CD4-positive, alpha-beta T cell treated with Interleukin-12 subunit alpha and Interleukin-12 subunit beta, for 1 hour (primary cell): ENCODE data around the gene TRIM74.
"Not testable (repeated sequence)": the region's sequence is repeated elsewhere in the genome, so short reads cannot be mapped to it uniquely, and the experiment has no call there.

Source experiments
- DNase-seq: peaks from one replicate; pipeline ENCODE4 v3.0.0-alpha.2; 2020

Gene TRIM74

DNA sequence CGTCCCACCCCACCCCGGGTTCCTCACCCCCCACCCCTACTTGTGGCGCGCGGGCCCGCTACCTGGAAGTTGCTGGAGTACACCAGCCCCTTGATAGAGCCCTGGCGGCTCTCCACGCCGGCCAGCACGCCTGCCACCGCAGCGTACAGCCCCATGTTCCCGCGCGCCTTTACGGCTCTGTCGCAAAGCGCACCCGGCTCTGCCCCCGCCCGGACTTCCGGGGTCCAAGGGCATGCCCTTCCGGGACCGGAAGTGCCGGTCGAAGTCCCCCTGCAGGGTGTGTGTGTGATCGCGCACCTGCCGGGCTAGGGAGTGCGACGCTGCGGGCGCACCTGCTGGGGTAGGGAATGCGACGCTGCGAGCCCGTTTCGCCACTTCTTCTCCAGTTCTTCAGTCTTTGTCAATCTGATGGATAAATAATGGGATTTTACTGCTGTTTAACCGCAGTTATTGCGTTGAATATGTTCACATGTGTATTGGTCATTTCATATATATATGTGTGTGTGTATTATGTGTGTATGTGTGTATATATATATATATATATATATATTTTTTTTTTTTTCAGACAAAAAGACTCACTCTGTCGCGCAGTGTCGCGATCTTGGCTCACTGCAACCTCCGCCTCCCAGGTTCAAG lies 14.6 kb downstream of the TRIM74 start:
- not testable (repeated sequence) for DNase-seq

GRCh38 chr7:72953901-72954562 lies 15.2 kb downstream of the TRIM74 start:
- not testable (repeated sequence) for DNase-seq

- DNase-seq = not testable (repeated sequence)
Measured at GRCh38 chr7:72950432-72950831, 18.8 kb downstream of the TRIM74 start.

- not testable (repeated sequence) for DNase-seq
Measured at GRCh38 chr7:72949686-72950085, 19.6 kb downstream of the TRIM74 start.

- not testable (repeated sequence) for DNase-seq
Measured at GRCh38 chr7:72949276-72949675, 20.0 kb downstream of the TRIM74 start.

- not testable (repeated sequence) for DNase-seq
Measured at GRCh38 chr7:72948714-72949113, 20.6 kb downstream of the TRIM74 start.

DNA sequence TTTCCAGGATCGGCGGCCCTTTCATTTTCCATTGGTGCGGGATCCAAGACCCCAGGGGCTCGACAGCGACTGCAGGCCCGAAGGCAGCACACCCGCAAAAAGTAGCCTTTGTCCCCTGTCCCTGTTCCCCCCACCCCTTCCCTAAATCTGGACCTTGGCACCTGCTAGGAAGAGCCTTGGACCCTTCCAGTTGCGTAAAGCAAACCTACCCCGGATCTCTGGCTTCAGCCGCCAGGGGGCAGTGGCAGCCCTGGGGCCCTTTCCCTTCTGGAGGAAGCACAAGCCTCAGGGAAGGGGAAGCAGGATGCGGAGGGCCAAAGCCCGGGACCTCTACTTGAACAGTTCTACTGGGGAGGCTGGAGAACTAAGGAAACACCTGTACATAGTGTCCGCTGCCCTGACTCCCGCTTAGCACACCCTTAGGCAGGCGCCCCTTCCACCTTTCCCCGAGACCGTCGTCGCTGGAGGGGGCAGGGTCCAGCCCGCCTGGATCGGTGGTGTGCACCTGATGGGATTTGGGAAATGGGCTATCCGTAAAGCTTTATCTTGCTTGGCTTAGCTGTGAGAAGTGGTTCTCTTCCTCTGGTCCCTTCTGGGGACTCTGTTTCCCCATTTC lies 23.0 kb downstream of the TRIM74 start:
- not testable (repeated sequence) for DNase-seq

GRCh38 chr7:72945597-72945996 lies 23.7 kb downstream of the TRIM74 start:
- DNase-seq = not testable (repeated sequence)

DNA sequence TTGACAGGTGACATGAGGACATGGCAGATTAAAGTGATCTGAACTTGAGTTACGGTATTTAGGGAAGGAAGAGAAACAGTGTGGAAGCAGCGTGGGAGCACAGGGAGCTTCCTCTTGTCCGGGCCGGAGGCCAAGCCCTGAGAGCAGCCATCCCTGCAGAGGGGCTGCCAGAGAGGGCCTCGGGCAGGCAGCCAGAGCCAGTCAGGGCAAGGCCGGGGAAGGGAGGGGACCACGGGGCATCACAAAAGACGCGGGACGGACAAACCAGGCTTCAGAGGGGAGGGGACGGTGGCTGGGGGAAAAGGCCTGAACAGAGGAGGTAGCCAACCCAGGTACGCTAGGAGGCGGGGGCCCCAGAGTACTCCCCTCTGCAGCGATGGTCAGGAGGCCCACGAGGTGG lies 24.3 kb downstream of the TRIM74 start:
- DNase-seq = not testable (repeated sequence)

- not testable (repeated sequence) for DNase-seq
Measured at GRCh38 chr7:72942956-72943355, 26.3 kb downstream of the TRIM74 start.

- DNase-seq = not testable (repeated sequence)
Measured at GRCh38 chr7:72942022-72942705, 27.1 kb downstream of the TRIM74 start.

GRCh38 chr7:72928216-72928615 lies 41.0 kb downstream of the TRIM74 start:
- DNase-seq = not testable (repeated sequence)

DNA sequence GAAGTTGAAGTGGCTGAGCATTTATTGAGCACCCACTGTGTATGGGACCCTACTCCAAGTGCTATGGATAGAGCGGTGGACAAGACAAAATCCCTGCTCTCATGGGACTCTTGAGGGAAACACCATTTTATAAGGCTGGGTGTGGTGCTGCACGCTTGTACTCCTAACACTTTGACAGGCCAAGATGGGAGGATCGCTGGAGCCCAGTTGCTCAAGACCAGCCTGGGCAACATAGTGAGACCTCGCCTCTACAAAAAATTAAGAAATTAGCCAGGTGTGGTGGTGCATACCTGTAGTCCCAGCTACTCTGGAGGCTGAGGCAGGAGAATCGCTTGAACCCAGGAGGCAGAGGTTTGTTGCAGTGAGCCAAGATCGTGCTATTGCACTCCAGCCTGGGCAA lies 41.5 kb downstream of the TRIM74 start:
- DNase-seq = not testable (repeated sequence)

GRCh38 chr7:72925546-72926120 lies 43.6 kb downstream of the TRIM74 start:
- peak; percentile 9 for DNase-seq

GRCh38 chr7:72924733-72925545 lies 44.3 kb downstream of the TRIM74 start, which contains the start of gene POM121:
TSS of gene POM121 (plus strand) at chr7:72925095. CDS start at chr7:72925122, 27 bp downstream.
- DNase-seq = peak; percentile 89

DNA sequence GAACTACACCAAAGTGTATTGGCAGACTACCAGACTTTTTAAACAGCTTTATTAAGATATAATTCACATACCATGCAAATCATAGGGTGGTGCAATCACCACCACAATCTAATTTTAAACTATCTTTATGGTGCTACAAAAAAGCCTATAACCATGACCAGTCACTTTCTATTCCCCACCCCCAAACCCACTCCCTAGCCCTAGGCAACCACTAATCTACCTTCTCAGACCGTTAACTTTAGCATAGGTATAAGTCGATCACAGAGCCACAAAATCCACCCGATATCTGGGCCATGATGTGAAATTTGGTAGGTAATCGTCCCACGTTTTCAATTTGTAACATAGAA lies 44.9 kb downstream of the TRIM74 start:
- DNase-seq = no peak

GRCh38 chr7:72919256-72919775 lies 50.0 kb downstream of the TRIM74 start:
- DNase-seq = no peak

GRCh38 chr7:72914756-72915525 lies 54.3 kb downstream of the TRIM74 start:
- peak; percentile 67 for DNase-seq

- DNase-seq = not testable (repeated sequence)
Measured at GRCh38 chr7:72913750-72914149, 55.5 kb downstream of the TRIM74 start.

DNA sequence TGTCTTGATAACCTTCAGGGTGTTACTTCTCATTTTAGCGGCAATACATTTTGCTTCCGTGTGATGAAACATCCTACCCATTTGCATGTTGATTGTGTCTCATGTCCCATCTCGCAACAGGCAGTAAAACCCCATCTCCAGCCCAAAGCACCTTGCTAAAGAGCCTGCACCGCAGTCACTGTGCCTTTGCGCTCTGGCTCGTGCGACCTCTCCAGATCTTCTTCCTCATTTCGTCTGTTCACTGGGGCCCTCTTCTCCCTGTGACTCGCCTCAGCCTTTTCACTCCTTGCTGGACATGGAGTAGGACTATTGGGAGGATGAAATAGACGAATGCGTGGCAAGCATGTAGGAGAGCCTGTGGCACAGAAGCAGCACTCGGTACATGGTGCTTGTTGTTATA lies 57.9 kb downstream of the TRIM74 start:
- not testable (repeated sequence) for DNase-seq
